ENCODE results near the gene NOS3.

The NOS3 gene

GRCh38 chr7:150971242-150972022 lies 19.4 kb upstream of the NOS3 start:
- DNase-seq (ENCODE audit: extremely low read depth, insufficient read length), result no peak
- no peaks in the 10 kb centered on the region for H3K36me3 ChIP-seq (ENCODE audit: control insufficient read depth, insufficient read depth, low read length)
- H3K4me3 ChIP-seq (replicated peaks; ENCODE audit: low read depth, low read length), result no peak overlapping the region
- H3K27me3 ChIP-seq (replicated peaks; ENCODE audit: control insufficient read depth, insufficient read depth, low read length), result peaks cover 2% of the 10 kb centered on the region; the same call in 1 of the 2 replicates
- no peak for TF ChIP-seq CTCF (IDR thresholded peaks at IDR 0.05; ENCODE audit: insufficient read depth, low read length, poor library complexity, severe bottlenecking)

GRCh38 chr7:150972023-150972468 lies 18.8 kb upstream of the NOS3 start:
- no peak for DNase-seq (ENCODE audit: extremely low read depth, insufficient read length)
- Histone ChIP-seq H3K4me3 (replicated peaks; ENCODE audit: low read depth, low read length) (no peak overlapping the region), H3K27me3 (replicated peaks; ENCODE audit: control insufficient read depth, insufficient read depth, low read length) (peaks cover 2% of the 10 kb centered on the region; the same call in 1 of the 2 replicates), H3K36me3 (ENCODE audit: control insufficient read depth, insufficient read depth, low read length) (no peaks in the 10 kb centered on the region)
- no peak for TF ChIP-seq CTCF (IDR thresholded peaks at IDR 0.05; ENCODE audit: insufficient read depth, low read length, poor library complexity, severe bottlenecking)

DNA sequence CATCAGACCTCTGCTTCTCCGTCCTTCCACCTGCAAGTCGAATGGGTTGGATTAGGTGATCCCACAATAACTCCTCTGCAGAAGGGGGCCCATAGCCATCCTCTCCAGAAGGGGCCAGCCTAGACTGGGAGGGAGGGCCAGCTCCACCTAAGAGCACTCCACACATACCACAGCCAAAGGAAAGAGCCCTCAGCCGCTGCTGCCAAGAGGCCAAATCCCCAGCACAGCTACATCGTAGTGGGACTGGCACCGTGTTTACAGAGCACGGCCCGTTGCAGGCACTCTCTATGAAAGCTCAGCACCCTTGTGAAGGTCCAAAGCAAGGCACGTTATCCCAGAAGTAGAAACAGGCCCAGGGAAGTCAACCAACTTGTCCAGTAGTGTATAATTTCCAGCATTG lies 18.1 kb upstream of the NOS3 start:
- no peak overlapping the region for H3K4me3 ChIP-seq (replicated peaks; ENCODE audit: low read depth, low read length)
- DNase-seq (ENCODE audit: extremely low read depth, insufficient read length), result no peak
- TF ChIP-seq CTCF (IDR thresholded peaks at IDR 0.05; ENCODE audit: insufficient read depth, low read length, poor library complexity, severe bottlenecking), result no peak
- H3K27me3 ChIP-seq (replicated peaks; ENCODE audit: control insufficient read depth, insufficient read depth, low read length), result peaks cover 2% of the 10 kb centered on the region; the same call in 1 of the 2 replicates
- no peaks in the 10 kb centered on the region for H3K36me3 ChIP-seq (ENCODE audit: control insufficient read depth, insufficient read depth, low read length)

- H3K27me3 ChIP-seq (replicated peaks; ENCODE audit: control insufficient read depth, insufficient read depth, low read length), result peaks cover 2% of the 10 kb centered on the region; the same call in 1 of the 2 replicates
- no peaks in the 10 kb centered on the region for H3K36me3 ChIP-seq (ENCODE audit: control insufficient read depth, insufficient read depth, low read length)
- H3K4me3 ChIP-seq (replicated peaks; ENCODE audit: low read depth, low read length), result peak overlapping the region; percentile 38
- DNase-seq (ENCODE audit: extremely low read depth, insufficient read length), result no peak
- TF ChIP-seq CTCF (IDR thresholded peaks at IDR 0.05; ENCODE audit: insufficient read depth, low read length, poor library complexity, severe bottlenecking), result no peak
Measured at GRCh38 chr7:150973571-150974451, 17.0 kb upstream of the NOS3 start.

- peak; percentile 81 for DNase-seq (ENCODE audit: extremely low read depth, insufficient read length)
- Histone ChIP-seq H3K4me3 (replicated peaks; ENCODE audit: low read depth, low read length) (peak overlapping the region; percentile 70), H3K36me3 (ENCODE audit: control insufficient read depth, insufficient read depth, low read length) (no peaks in the 10 kb centered on the region), H3K27me3 (replicated peaks; ENCODE audit: control insufficient read depth, insufficient read depth, low read length) (peaks cover 1% of the 10 kb centered on the region; the same call in 1 of the 2 replicates)
- peak; percentile 37 for TF ChIP-seq CTCF (IDR thresholded peaks at IDR 0.05; ENCODE audit: insufficient read depth, low read length, poor library complexity, severe bottlenecking)
Measured at GRCh38 chr7:150974468-150975391, 16.1 kb upstream of the NOS3 start.

All from GM06990 (cell line).